AG04449 (cell line): ENCODE data around the gene FHOD3.

ENCODE experiments used
- CTCF ChIA-PET: fragments of 350-600 bp; formaldehyde crosslinking; extraction: SDS; loops from one replicate; lab custom pipeline; 2021; ENCODE audit warnings: antibody characterized with exemption; lab: Yijun Ruan, JAX
- POLR2A ChIA-PET: fragments of 400-600, 350-600 bp; formaldehyde crosslinking; extraction: SDS; loops from one replicate; lab custom pipeline; 2020; ENCODE audit warnings: antibody characterized with exemption, inconsistent platforms; lab: Yijun Ruan, JAX
- DNase-seq: peaks from one replicate; pipeline ENCODE4 v3.0.0-alpha.2; 2010; ENCODE audit warnings: low read depth, low spot score
- H3K4me3 ChIP-seq: 2 replicates; pipeline ENCODE4 v1.5.1; 2011; ENCODE audit warnings: low read depth, mild to moderate bottlenecking, control low read depth, low read length
- TF ChIP-seq, protein P1 (sequence below): IDR thresholded peaks from one replicate; pipeline ENCODE4 v1.5.1; 2011; ENCODE audit warnings: mild to moderate bottlenecking, moderate library complexity, low read length, control low read depth, inconsistent platforms; ENCODE audit not compliant: insufficient read depth; ENCODE audit errors: missing control alignments

Gene FHOD3

DNA sequence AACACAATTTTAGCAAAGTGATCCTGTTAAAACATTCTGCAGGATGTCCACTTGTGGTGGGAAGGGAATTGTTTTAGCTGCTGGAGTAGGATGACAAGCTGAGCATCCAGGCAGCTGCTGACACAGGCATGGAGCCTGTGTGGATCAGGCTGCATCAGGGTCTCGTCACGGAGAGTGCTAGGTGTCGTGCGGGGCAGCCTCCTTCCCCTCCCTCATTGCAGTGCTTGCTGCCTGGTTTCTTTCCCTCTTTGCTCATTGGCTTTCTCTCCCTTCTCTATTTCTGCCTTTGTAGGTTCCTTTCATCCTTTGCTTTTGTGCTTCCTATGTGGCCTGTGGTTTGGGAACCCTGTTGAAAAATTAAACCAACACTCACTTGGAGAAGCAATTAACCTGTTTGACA, 358.4 kb downstream of the FHOD3 start:
- no peak for DNase-seq
- ChIA-PET POLR2A (no interaction called here), CTCF (interaction anchor here (0.8 kb wide), 1 partner anchor 242 kb away, joined by 3 read pairs; no protein-coding TSS in a partner anchor)
- TF ChIP-seq, protein P1, sequence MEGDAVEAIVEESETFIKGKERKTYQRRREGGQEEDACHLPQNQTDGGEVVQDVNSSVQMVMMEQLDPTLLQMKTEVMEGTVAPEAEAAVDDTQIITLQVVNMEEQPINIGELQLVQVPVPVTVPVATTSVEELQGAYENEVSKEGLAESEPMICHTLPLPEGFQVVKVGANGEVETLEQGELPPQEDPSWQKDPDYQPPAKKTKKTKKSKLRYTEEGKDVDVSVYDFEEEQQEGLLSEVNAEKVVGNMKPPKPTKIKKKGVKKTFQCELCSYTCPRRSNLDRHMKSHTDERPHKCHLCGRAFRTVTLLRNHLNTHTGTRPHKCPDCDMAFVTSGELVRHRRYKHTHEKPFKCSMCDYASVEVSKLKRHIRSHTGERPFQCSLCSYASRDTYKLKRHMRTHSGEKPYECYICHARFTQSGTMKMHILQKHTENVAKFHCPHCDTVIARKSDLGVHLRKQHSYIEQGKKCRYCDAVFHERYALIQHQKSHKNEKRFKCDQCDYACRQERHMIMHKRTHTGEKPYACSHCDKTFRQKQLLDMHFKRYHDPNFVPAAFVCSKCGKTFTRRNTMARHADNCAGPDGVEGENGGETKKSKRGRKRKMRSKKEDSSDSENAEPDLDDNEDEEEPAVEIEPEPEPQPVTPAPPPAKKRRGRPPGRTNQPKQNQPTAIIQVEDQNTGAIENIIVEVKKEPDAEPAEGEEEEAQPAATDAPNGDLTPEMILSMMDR = no peak
- no peak overlapping the region for H3K4me3 ChIP-seq

DNA sequence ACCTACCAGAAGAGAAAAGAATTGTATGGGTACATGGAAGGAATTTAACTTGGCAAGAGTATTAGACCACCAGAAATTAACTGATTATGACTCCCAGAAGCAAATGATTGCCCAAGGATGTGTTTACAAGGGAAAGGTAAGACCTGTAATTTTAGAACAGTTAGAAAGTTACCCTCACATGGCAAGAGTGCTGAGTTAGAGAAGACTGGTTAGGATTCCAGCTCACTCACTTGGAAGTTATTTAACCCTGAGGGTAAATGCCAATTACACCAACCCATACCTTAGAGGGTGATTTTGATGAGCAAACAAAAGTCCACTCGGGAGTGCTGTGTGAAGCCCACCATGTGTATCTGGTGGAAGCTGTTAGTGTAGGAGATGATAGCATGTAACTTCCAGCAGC, 361.1 kb downstream of the FHOD3 start:
- ChIA-PET CTCF (interaction anchor here (0.8 to 3.0 kb wide), 2 partner anchors 10 to 29 kb away, joined by 3 to 11 read pairs; no protein-coding TSS in a partner anchor), POLR2A (no interaction called here)
- H3K4me3 ChIP-seq = no peak overlapping the region
- no peak for DNase-seq
- TF ChIP-seq, protein P1 = no peak

DNA sequence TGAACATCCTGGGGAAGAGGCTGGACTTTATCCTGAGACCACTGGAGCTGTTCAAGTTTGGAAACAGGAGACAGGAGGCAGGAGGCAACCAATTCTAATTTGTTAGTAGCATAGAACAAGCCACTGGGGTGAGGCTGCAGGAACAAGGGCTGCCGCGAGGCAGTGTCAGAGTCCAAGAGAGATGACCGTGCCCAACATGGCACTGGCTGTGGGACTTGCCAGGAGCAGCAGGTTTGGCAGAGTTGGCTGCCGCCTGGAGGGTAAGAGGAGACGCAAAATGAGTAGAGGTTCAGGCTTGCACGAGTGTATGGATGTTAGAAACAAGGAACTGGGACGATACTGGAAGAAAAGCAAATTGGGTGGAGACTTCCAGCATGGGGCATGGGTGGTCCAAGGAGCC, 362.8 kb downstream of the FHOD3 start:
- ChIA-PET CTCF (interaction anchor here (3.0 kb wide), 1 partner anchor 28 kb away, joined by 11 read pairs; no protein-coding TSS in a partner anchor), POLR2A (no interaction called here)

DNA sequence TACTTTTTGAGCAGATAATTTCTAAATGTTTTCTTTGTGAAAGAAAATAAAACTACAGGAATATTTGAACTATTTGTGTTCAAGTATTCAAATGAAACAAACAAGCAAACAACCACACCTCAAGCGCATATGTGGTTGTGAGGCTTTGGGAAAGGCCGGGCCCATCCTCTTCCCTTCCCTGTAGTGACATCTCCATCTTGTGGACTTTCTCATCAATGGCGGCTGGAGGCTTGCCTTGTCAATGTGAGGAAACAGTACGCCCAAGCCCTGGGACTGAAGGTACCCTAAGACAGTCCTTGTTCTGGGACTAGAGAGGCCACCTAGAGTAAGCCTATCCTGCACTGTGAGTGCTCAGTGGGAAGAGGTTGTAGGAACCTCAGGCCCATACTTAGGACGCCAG, 364.5 kb downstream of the FHOD3 start:
- CTCF ChIA-PET = interaction anchor here (1.0 to 1.6 kb wide), 2 partner anchors 7 to 11 kb away, joined by 3 to 6 read pairs; no protein-coding TSS in a partner anchor
- H3K4me3 ChIP-seq = no peak overlapping the region
- POLR2A ChIA-PET = no interaction called here
- DNase-seq = no peak
- TF ChIP-seq, protein P1 = peak; percentile 43

More for the DNA sequence above, 362.8 kb downstream of the FHOD3 start:
- TF ChIP-seq, protein P1 = no peak
- no peak for DNase-seq
- H3K4me3 ChIP-seq = no peak overlapping the region

DNA sequence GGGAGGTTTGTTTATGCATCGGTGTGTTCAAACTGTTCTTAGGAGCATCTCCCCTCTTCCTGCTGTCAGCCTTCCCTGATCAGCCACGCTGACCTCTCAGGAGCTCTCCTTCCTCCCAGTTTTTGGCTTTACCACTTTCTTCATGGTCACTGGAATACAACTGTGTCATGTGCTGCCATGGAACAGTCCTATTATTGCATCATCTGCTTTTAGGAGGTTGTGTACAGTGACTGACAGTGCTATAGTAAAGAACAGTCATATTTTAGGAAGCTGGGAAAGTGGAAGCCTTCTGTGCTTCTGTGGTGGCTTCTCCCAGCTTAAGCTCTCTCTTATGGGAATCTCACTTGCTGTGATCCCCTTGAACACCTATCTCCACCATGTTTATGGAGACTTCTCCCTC, 365.8 kb downstream of the FHOD3 start:
- TF ChIP-seq, protein P1 = no peak
- no peak for DNase-seq
- CTCF ChIA-PET = interaction anchor here (0.7 to 1.6 kb wide), 3 partner anchors 8 to 25 kb away, joined by 3 to 6 read pairs (median 4); no protein-coding TSS in a partner anchor
- POLR2A ChIA-PET = no interaction called here
- H3K4me3 ChIP-seq = no peak overlapping the region

DNA sequence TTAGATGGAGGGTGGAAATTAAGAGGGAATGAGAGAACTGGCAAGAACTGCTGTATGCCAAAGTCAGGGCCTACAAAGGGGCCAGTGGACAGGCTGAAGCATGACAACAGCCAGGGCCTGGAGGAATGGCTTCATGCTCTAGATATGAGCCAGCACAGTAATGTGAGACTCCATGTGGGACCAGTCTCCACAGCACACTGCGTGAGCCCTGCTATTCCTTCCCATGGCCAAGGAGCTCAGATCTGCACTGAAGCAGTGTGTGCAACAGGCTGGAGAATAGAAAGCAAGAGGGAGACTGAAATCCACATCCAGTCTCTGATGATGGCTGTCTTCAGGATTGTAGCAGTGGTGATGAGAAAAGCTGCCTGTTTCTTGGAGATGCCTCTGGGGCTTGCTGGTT, 368.4 kb downstream of the FHOD3 start:
- no peak for DNase-seq
- ChIA-PET CTCF (interaction anchor here (2.2 kb wide), 1 partner anchor 22 kb away, joined by 11 read pairs; no protein-coding TSS in a partner anchor), POLR2A (no interaction called here)
- TF ChIP-seq, protein P1 = no peak
- no peak overlapping the region for H3K4me3 ChIP-seq
